GM23338 (cell line): ENCODE measurements around the gene CLASRP. TPM values are rescaled to one million over a fixed set of nuclear protein-coding genes. Genes with fewer than 3 reads are reported as not detected.

Experiments
- ATAC-seq: fragments of 200-7000 bp; cut with Tn5 transposase; 3 replicates; pipeline ENCODE4 v1.9.1; 2020
- DNase-seq: peaks from one replicate; pipeline ENCODE4 v3.0.0-alpha.2; 2015; ENCODE audit warnings: low spot score
- H2AFZ ChIP-seq: fragments of 200-600 bp; sonication (generic); 2 replicates; pipeline ENCODE4 v1.8.0; 2016; ENCODE audit warnings: antibody characterized with exemption, mild to moderate bottlenecking, moderate library complexity
- H3F3A ChIP-seq: fragments of 200-600 bp; sonication (generic); replicated peaks from 2 replicates; pipeline ENCODE4 v1.8.0; 2017; ENCODE audit warnings: antibody characterized with exemption, mixed run types, low read depth
- H3K27ac ChIP-seq: fragments of 200-600 bp; sonication (generic); 2 replicates; pipeline ENCODE4 v1.6.1; 2016; ENCODE audit warnings: low read depth
- H3K27me3 ChIP-seq: fragments of 200-600 bp; sonication (generic); 2 replicates; pipeline ENCODE4 v1.8.0; 2016; ENCODE audit warnings: mild to moderate bottlenecking, mixed run types, moderate library complexity; ENCODE audit not compliant: insufficient read depth
- H3K36me3 ChIP-seq: fragments of 200-600 bp; sonication (generic); 2 replicates; pipeline ENCODE4 v1.8.0; 2016; ENCODE audit warnings: mild to moderate bottlenecking; ENCODE audit not compliant: insufficient read depth
- H3K4me1 ChIP-seq: fragments of 200-600 bp; sonication (generic); 2 replicates; pipeline ENCODE4 v1.8.0; 2016; ENCODE audit warnings: mild to moderate bottlenecking, moderate library complexity; ENCODE audit not compliant: insufficient read depth
- H3K4me2 ChIP-seq: fragments of 200-600 bp; sonication (generic); 2 replicates; pipeline ENCODE4 v1.7.1; 2017; ENCODE audit warnings: mixed run types
- H3K4me3 ChIP-seq: fragments of 200-600 bp; sonication (generic); 2 replicates; pipeline ENCODE4 v1.6.1; 2016; ENCODE audit warnings: mixed run types
- H3K79me2 ChIP-seq: fragments of 200-600 bp; sonication (generic); replicated peaks from 2 replicates; pipeline ENCODE4 v1.8.0; 2017; ENCODE audit warnings: mild to moderate bottlenecking; ENCODE audit not compliant: insufficient read depth
- H3K9me2 ChIP-seq: fragments of 200-600 bp; sonication (generic); 2 replicates; pipeline ENCODE4 v1.8.0; 2017; ENCODE audit not compliant: insufficient read depth
- H4K20me1 ChIP-seq: fragments of 200-600 bp; sonication (generic); replicated peaks from 2 replicates; pipeline ENCODE4 v1.8.0; 2017; ENCODE audit warnings: mild to moderate bottlenecking; ENCODE audit not compliant: insufficient read depth
- H3K27ac Mint-ChIP-seq: 2 replicates; pipeline ENCODE4 v1.8.0; 2020; ENCODE audit warnings: inconsistent platforms, mild to moderate bottlenecking, moderate library complexity, mixed read lengths
- H3K27me3 Mint-ChIP-seq: 3 replicates; pipeline ENCODE4 v1.8.0; 2022; ENCODE audit warnings: low read depth, mild to moderate bottlenecking, moderate library complexity, mixed read lengths, inconsistent platforms; ENCODE audit not compliant: insufficient read depth, poor library complexity
- H3K36me3 Mint-ChIP-seq: 3 replicates; pipeline ENCODE4 v1.8.0; 2021; ENCODE audit warnings: low read depth, mild to moderate bottlenecking, inconsistent platforms, moderate library complexity, mixed read lengths
- H3K4me1 Mint-ChIP-seq: 3 replicates; pipeline ENCODE4 v1.8.0; 2020; ENCODE audit warnings: mild to moderate bottlenecking, inconsistent platforms, mixed read lengths
- H3K4me3 Mint-ChIP-seq: 3 replicates; pipeline ENCODE4 v1.8.0; 2021; ENCODE audit warnings: moderate library complexity, mild to moderate bottlenecking, inconsistent platforms, mixed read lengths
- H3K9me3 Mint-ChIP-seq: 3 replicates; pipeline ENCODE4 v1.8.0; 2020; ENCODE audit warnings: moderate library complexity, mild to moderate bottlenecking, inconsistent platforms, mixed read lengths
- JUNB ChIP-seq: IDR thresholded peaks from one replicate; pipeline ENCODE4 v1.6.1; 2016; ENCODE audit warnings: antibody characterized with exemption; ENCODE audit not compliant: unreplicated experiment
- NANOG ChIP-seq: IDR thresholded peaks from 2 replicates; pipeline ENCODE4 v1.6.1; 2016; ENCODE audit warnings: antibody characterized with exemption, borderline replicate concordance
- POLR2AphosphoS5 ChIP-seq: IDR thresholded peaks from 2 replicates; pipeline ENCODE4 v1.6.1; 2016; ENCODE audit warnings: antibody characterized with exemption, low read depth
- ZNF114 ChIP-seq: fragments of 250-450 bp; sonication (Bioruptor Pico); IDR thresholded peaks from 2 replicates; pipeline ENCODE4 v1.5.0; 2020; ENCODE audit warnings: mild to moderate bottlenecking, moderate library complexity
- polyA plus RNA-seq: library from polyadenylated mRNA; unstranded; fragments of >200 nt; fragmentation: Nextera tagmentation; extraction: Ambion mirVana; gene quantifications from 2 replicates; pipeline ENCODE4 v1.2.1, GENCODE V29; 2016
- total RNA-seq: library from RNA; depleted of rRNA; stranded (reverse); fragments of >200 nt; shearing (Covaris generic); gene quantifications from 2 replicates; pipeline ENCODE4 v1.2.3, GENCODE V29; 2014
- TF ChIP-seq, protein P1 (sequence below): fragments of 250-450 bp; sonication (Bioruptor Pico); IDR thresholded peaks from 2 replicates; pipeline ENCODE4 v1.5.0; 2020; ENCODE audit warnings: mild to moderate bottlenecking, moderate library complexity

CLASRP gene
- total and polyA plus RNA-seq, 2 experiments from 2014 or later, result 27.1 to 78.7 TPM

DNA sequence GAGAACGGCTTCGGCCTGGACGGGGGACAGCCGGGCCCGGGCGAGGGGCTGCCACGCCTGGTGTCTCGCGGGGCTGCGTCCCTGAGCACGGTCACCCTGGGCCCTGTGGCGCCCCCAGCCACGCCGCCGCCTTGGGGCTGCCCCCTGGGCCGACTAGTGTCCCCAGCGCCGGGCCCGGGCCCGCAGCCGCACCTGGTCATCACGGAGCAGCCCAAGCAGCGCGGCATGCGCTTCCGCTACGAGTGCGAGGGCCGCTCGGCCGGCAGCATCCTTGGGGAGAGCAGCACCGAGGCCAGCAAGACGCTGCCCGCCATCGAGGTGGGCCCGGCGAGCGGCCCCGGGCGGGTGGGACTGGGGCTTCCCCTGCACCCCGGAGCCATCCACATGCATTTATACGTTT is 26.9 kb upstream of the CLASRP start:
- Histone ChIP-seq H3K36me3 (no peaks in the 10 kb centered on the region), H4K20me1 (no peaks in the 10 kb centered on the region), H3K9me2 (no peaks in the 10 kb centered on the region), H3K4me2 (no peak overlapping the region), H3K27me3 (no peaks in the 10 kb centered on the region), H3K4me1 (no peaks in the 10 kb centered on the region), H2AFZ (no peak overlapping the region), H3K79me2 (no peaks in the 10 kb centered on the region), H3K4me3 (no peak overlapping the region), H3F3A (no peaks in the 10 kb centered on the region; the same call in 1 of the 2 replicates), H3K27ac (no peak overlapping the region)
- DNase-seq, result peak; percentile 41
- Mint-ChIP-seq H3K9me3 (no peaks in the 10 kb centered on the region), H3K27ac (no peak overlapping the region), H3K4me1 (no peaks in the 10 kb centered on the region), H3K36me3 (peaks cover 2% of the 10 kb centered on the region; the same call in 1 of the 3 replicates), H3K27me3 (peaks cover 6% of the 10 kb centered on the region), H3K4me3 (no peak overlapping the region)
- TF ChIP-seq NANOG (no peak), ZNF114 (CRISPR knock-in tag) (no peak), POLR2AphosphoS5 (no peak), JUNB (no peak)
- TF ChIP-seq, protein P1, sequence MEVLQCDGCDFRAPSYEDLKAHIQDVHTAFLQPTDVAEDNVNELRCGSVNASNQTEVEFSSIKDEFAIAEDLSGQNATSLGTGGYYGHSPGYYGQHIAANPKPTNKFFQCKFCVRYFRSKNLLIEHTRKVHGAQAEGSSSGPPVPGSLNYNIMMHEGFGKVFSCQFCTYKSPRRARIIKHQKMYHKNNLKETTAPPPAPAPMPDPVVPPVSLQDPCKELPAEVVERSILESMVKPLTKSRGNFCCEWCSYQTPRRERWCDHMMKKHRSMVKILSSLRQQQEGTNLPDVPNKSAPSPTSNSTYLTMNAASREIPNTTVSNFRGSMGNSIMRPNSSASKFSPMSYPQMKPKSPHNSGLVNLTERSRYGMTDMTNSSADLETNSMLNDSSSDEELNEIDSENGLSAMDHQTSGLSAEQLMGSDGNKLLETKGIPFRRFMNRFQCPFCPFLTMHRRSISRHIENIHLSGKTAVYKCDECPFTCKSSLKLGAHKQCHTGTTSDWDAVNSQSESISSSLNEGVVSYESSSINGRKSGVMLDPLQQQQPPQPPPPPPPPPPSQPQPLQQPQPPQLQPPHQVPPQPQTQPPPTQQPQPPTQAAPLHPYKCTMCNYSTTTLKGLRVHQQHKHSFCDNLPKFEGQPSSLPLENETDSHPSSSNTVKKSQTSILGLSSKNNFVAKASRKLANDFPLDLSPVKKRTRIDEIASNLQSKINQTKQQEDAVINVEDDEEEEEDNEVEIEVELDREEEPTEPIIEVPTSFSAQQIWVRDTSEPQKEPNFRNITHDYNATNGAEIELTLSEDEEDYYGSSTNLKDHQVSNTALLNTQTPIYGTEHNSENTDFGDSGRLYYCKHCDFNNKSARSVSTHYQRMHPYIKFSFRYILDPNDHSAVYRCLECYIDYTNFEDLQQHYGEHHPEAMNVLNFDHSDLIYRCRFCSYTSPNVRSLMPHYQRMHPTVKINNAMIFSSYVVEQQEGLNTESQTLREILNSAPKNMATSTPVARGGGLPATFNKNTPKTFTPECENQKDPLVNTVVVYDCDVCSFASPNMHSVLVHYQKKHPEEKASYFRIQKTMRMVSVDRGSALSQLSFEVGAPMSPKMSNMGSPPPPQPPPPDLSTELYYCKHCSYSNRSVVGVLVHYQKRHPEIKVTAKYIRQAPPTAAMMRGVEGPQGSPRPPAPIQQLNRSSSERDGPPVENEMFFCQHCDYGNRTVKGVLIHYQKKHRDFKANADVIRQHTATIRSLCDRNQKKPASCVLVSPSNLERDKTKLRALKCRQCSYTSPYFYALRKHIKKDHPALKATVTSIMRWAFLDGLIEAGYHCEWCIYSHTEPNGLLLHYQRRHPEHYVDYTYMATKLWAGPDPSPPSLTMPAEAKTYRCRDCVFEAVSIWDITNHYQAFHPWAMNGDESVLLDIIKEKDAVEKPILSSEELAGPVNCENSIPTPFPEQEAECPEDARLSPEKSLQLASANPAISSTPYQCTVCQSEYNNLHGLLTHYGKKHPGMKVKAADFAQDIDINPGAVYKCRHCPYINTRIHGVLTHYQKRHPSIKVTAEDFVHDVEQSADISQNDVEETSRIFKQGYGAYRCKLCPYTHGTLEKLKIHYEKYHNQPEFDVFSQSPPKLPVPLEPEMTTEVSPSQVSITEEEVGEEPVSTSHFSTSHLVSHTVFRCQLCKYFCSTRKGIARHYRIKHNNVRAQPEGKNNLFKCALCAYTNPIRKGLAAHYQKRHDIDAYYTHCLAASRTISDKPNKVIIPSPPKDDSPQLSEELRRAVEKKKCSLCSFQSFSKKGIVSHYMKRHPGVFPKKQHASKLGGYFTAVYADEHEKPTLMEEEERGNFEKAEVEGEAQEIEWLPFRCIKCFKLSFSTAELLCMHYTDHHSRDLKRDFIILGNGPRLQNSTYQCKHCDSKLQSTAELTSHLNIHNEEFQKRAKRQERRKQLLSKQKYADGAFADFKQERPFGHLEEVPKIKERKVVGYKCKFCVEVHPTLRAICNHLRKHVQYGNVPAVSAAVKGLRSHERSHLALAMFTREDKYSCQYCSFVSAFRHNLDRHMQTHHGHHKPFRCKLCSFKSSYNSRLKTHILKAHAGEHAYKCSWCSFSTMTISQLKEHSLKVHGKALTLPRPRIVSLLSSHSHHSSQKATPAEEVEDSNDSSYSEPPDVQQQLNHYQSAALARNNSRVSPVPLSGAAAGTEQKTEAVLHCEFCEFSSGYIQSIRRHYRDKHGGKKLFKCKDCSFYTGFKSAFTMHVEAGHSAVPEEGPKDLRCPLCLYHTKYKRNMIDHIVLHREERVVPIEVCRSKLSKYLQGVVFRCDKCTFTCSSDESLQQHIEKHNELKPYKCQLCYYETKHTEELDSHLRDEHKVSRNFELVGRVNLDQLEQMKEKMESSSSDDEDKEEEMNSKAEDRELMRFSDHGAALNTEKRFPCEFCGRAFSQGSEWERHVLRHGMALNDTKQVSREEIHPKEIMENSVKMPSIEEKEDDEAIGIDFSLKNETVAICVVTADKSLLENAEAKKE (CRISPR knock-in tag), result no peak
- ATAC-seq, result peak; percentile 29; the same call in 2 of the 3 replicates
